ENCODE results near the gene OPN4. TPM values are rescaled to one million over a fixed set of nuclear protein-coding genes. Genes with fewer than 3 reads are reported as not detected.

Gene OPN4
- total RNA-seq, 3 donors from 2014 or later (not counting 1 experiment from before 2014, with no cell fraction given) = not detected

DNA sequence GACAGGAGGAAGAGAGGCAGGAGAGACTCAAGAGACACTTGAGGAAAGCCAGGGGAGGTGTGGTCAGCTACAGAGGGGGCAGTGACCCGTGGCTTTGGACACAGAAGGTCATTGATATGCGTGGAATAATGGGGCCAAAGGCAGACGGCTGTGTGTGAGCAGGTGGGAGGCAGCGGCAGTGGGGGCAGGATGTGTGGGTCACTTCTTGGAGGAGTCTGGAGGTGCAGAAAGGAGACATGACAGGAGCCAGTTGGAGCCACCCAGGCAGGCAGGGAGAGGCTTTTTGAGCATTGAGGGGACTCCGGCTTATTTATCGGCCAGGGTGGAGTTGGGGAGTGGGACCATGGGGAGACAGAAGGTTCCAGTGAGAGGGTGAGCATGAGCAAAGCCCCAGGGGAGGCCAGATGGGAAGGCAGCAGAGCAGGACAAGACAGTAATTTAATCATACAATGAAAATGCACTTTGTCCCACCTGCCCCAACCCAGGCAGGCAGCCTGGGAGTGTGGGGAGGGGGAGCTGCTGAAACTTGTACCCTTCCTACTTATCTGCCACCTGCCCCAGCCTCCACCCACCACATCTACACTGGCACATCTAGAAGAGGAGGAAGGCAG lies 19.0 kb downstream of the OPN4 start:
- ATAC-seq (no peak), DNase-seq (no peak)
- H3K4me1 ChIP-seq (ENCODE audit: control insufficient read depth, insufficient read depth, low read length) = no peaks in the 10 kb centered on the region
- H3K27ac ChIP-seq (ENCODE audit: low read length) = no peak overlapping the region
- TF ChIP-seq, protein P1, sequence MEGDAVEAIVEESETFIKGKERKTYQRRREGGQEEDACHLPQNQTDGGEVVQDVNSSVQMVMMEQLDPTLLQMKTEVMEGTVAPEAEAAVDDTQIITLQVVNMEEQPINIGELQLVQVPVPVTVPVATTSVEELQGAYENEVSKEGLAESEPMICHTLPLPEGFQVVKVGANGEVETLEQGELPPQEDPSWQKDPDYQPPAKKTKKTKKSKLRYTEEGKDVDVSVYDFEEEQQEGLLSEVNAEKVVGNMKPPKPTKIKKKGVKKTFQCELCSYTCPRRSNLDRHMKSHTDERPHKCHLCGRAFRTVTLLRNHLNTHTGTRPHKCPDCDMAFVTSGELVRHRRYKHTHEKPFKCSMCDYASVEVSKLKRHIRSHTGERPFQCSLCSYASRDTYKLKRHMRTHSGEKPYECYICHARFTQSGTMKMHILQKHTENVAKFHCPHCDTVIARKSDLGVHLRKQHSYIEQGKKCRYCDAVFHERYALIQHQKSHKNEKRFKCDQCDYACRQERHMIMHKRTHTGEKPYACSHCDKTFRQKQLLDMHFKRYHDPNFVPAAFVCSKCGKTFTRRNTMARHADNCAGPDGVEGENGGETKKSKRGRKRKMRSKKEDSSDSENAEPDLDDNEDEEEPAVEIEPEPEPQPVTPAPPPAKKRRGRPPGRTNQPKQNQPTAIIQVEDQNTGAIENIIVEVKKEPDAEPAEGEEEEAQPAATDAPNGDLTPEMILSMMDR (IDR thresholded peaks at IDR 0.05) = no peak
- Mint-ChIP-seq H3K4me1 (no peaks in the 10 kb centered on the region), H3K36me3 (no peaks in the 10 kb centered on the region), H3K27ac (no peak overlapping the region), H3K4me3 (no peak overlapping the region), H3K27me3 (ENCODE audit: low read depth in 2 of 2) (no peaks in the 10 kb centered on the region), H3K9me3 (no peaks in the 10 kb centered on the region)
- no peak overlapping the region for H3K4me3 ChIP-seq (ENCODE audit: low read length)
- no peaks in the 10 kb centered on the region for H3K9me3 ChIP-seq (ENCODE audit: control insufficient read depth, insufficient read depth, low read length)
- H3K27me3 ChIP-seq (ENCODE audit: control insufficient read depth, insufficient read depth, low read length) = no peaks in the 10 kb centered on the region
- no peaks in the 10 kb centered on the region for H3K36me3 ChIP-seq (ENCODE audit: control insufficient read depth, insufficient read depth, low read length)
- 70% methylated on average over 6 of the region's 6 CpGs for WGBS (ENCODE audit: insufficient coverage)
- intact Hi-C loops (cut with micrococcal nuclease) = no loop called here

DNA sequence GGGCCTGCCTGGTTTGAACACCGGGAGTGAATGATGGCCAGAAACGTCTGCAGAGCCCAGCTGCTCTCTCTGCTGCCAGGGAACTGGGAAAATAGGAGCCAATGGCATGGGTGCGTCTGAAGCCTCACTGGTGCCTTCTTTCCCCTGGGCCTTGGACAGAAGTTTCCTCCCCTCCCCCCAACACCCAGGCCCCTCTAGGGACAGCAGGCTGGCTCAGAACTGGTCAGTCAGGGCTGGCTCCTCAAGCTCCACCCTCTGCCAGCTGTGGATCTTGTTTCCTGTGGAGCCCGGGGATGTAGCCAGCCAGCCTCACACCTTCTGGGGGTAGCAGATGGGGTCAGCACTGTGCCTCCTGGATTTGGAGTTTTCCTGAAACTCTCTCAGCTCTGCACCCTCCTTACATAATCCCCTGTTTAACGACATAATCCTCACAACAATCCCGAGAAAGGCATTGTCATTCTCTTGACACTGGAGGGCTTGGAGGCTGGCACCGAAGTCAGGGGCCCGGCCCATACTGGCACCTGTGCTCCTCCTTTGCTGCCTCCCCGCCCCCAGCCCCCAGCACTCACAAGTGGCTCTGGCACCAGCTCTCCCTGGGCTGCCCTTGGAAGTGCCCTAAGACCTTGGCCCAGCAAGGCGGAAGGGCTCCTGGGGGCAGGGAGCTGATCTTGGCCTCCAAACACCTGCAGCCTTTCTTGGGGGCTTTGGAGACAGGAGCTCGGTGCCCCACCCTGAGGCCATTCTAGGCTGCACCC lies 19.7 kb downstream of the OPN4 start:
- H3K4me3 ChIP-seq (ENCODE audit: low read length) = no peak overlapping the region
- no peaks in the 10 kb centered on the region for H3K27me3 ChIP-seq (ENCODE audit: control insufficient read depth, insufficient read depth, low read length)
- H3K27ac ChIP-seq (ENCODE audit: low read length) = no peak overlapping the region
- H3K36me3 ChIP-seq (ENCODE audit: control insufficient read depth, insufficient read depth, low read length) = no peaks in the 10 kb centered on the region
- TF ChIP-seq, protein P1 (IDR thresholded peaks at IDR 0.05) = no peak
- Mint-ChIP-seq H3K4me1 (no peaks in the 10 kb centered on the region), H3K9me3 (no peaks in the 10 kb centered on the region), H3K4me3 (no peak overlapping the region), H3K36me3 (no peaks in the 10 kb centered on the region), H3K27ac (no peak overlapping the region), H3K27me3 (ENCODE audit: low read depth in 2 of 2) (no peaks in the 10 kb centered on the region)
- ATAC-seq = no peak
- no peak for DNase-seq
- intact Hi-C loops (cut with micrococcal nuclease) = no loop called here
- WGBS (ENCODE audit: insufficient coverage) = 67% methylated on average over 11 of the region's 11 CpGs
- no peaks in the 10 kb centered on the region for H3K4me1 ChIP-seq (ENCODE audit: control insufficient read depth, insufficient read depth, low read length)
- H3K9me3 ChIP-seq (ENCODE audit: control insufficient read depth, insufficient read depth, low read length) = no peaks in the 10 kb centered on the region

DNA sequence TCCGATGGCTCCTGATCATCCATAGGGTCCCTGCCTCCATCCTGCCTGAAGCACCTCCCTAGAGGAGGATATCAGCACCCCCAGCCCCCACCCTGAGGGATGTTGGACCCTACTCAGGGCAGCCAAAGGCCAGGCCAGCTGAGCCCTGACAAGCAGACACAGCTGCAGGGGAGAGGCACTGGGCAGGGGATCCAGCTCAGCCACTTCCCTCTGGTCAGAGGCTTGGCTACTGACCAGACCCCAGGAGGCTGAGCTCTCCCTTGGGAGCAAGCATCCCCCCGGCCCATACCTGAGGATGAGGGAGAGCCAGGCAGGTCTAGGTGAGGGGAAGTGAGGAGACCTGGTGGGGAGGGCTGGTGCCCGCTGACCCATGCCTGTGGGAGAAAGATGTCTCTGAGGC lies 20.6 kb downstream of the OPN4 start:
- no peaks in the 10 kb centered on the region for H3K4me1 Mint-ChIP-seq
- TF ChIP-seq, protein P1 (IDR thresholded peaks at IDR 0.05) = no peak
- no peaks in the 10 kb centered on the region for H3K27me3 Mint-ChIP-seq (ENCODE audit: low read depth in 2 of 2)
- intact Hi-C loops (cut with micrococcal nuclease) = no loop called here
- no peak overlapping the region for H3K4me3 Mint-ChIP-seq
- Histone ChIP-seq H3K27me3 (ENCODE audit: control insufficient read depth, insufficient read depth, low read length) (no peaks in the 10 kb centered on the region), H3K36me3 (ENCODE audit: control insufficient read depth, insufficient read depth, low read length) (no peaks in the 10 kb centered on the region), H3K9me3 (ENCODE audit: control insufficient read depth, insufficient read depth, low read length) (no peaks in the 10 kb centered on the region), H3K4me1 (ENCODE audit: control insufficient read depth, insufficient read depth, low read length) (no peaks in the 10 kb centered on the region), H3K27ac (ENCODE audit: low read length) (no peak overlapping the region), H3K4me3 (ENCODE audit: low read length) (no peak overlapping the region)
- 82% methylated on average over 3 of the region's 3 CpGs for WGBS (ENCODE audit: insufficient coverage)
- no peaks in the 10 kb centered on the region for H3K36me3 Mint-ChIP-seq
- no peak overlapping the region for H3K27ac Mint-ChIP-seq
- H3K9me3 Mint-ChIP-seq = no peaks in the 10 kb centered on the region
- ATAC-seq (no peak), DNase-seq (no peak)
